ENCODE results near the gene ERG. TPM values are rescaled to one million over a fixed set of nuclear protein-coding genes. Genes with fewer than 3 reads are reported as not detected.

The ERG gene
- polyA plus RNA-seq, 1 of the 3 experiments (the other 2 are of a cell fraction), result not detected

Small RNAs within 50 kb of the gene (small RNA-seq; reads per million reads assigned to genes)
- gene SNRPGP13, result 0 reads per million in 7 experiments

Other genes with a start within 250 kb of the ERG start
- gene KCNJ15, start 241.5 kb downstream of the ERG start, polyA plus RNA-seq (2012; rRNA removed), result 0.02 and 0.03 TPM in 2 replicates